C4-2B (cell line): ENCODE measurements around the gene XYLT1.

Experiments
- CTCF ChIP-seq: fragments of 450-650 bp; conservative IDR thresholded peaks from 2 replicates; pipeline ENCODE4 v1.5.1; 2017; ENCODE audit warnings: mild to moderate bottlenecking
- ZFX ChIP-seq: fragments of 450-650 bp; IDR thresholded peaks from 2 replicates; pipeline ENCODE4 v1.6.1; 2017

- TF ChIP-seq CTCF (no peak), ZFX (no peak)
Observed at GRCh38 chr16:17335826-17336529, 134.8 kb downstream of the XYLT1 start.
